Parathyroid adenoma (tissue), 2 donors: ENCODE data around the gene CLP1.

Experiments used
- H2AFZ ChIP-seq: fragments of 300-600 bp; sonication (generic); one replicate; pipeline ENCODE4 v1.7.0; 2017; ENCODE audit warnings: antibody characterized with exemption, mild to moderate bottlenecking
- H3K27ac ChIP-seq: fragments of 300-600 bp; sonication (generic); one replicate; pipeline ENCODE4 v1.7.0; 2017
- H3K27me3 ChIP-seq: fragments of 300-600 bp; sonication (generic); one replicate; pipeline ENCODE4 v1.7.0; 2017; ENCODE audit warnings: low read length; ENCODE audit not compliant: control insufficient read depth, insufficient read depth
- H3K36me3 ChIP-seq: fragments of 300-600 bp; sonication (generic); one replicate; pipeline ENCODE4 v1.7.0; 2017; ENCODE audit warnings: low read length; ENCODE audit not compliant: control insufficient read depth, insufficient read depth
- H3K4me1 ChIP-seq: fragments of 300-600 bp; sonication (generic); one replicate; pipeline ENCODE4 v1.7.0; 2017; ENCODE audit warnings: control low read depth
- H3K4me2 ChIP-seq: fragments of 300-600 bp; sonication (generic); one replicate; pipeline ENCODE4 v1.7.0; 2017; ENCODE audit warnings: low read length
- H3K4me3 ChIP-seq: fragments of 300-600 bp; sonication (generic); one replicate; pipeline ENCODE4 v1.7.0; 2017; ENCODE audit warnings: low read depth, low read length
- H3K79me2 ChIP-seq: fragments of 300-600 bp; sonication (generic); one replicate; pipeline ENCODE4 v1.7.0; 2017; ENCODE audit warnings: control low read depth
- H3K9ac ChIP-seq: fragments of 300-600 bp; sonication (generic); one replicate; pipeline ENCODE4 v1.7.0; 2017; ENCODE audit warnings: mild to moderate bottlenecking
- H3K9me3 ChIP-seq: fragments of 300-600 bp; sonication (generic); one replicate; pipeline ENCODE4 v1.7.0; 2017; ENCODE audit warnings: low read length; ENCODE audit not compliant: control insufficient read depth
- CTCF ChIP-seq: fragments of 300-600 bp; sonication (generic); IDR thresholded peaks from one replicate; pipeline ENCODE4 v1.7.0; 2017; ENCODE audit warnings: antibody characterized with exemption, mild to moderate bottlenecking
- donor health status: primary hyperparathyroidism.

CLP1 gene

GRCh38 chr11:57709802-57710367 lies 52.3 kb downstream of the CLP1 start:
- Histone ChIP-seq H3K36me3 (no peaks in the 10 kb centered on the region), H3K9ac (no peak overlapping the region), H3K27me3 (no peaks in the 10 kb centered on the region)

More at GRCh38 chr11:57709802-57710367, 52.3 kb downstream of the CLP1 start:
- Histone ChIP-seq H3K4me2 (no peak overlapping the region), H3K27ac (no peak overlapping the region), H3K9me3 (no peaks in the 10 kb centered on the region), H3K4me1 (peaks cover 6% of the 10 kb centered on the region), H2AFZ (no peak overlapping the region), H3K79me2 (peaks cover 28% of the 10 kb centered on the region), H3K4me3 (no peak overlapping the region)
- TF ChIP-seq CTCF = no peak
